Neuronal stem cell (in vitro differentiated cells): ENCODE results near the gene C4orf51.
"Not testable (repeated sequence)": the region's sequence is repeated elsewhere in the genome, so short reads cannot be mapped to it uniquely, and the experiment has no call there.

Experiments
- DNase-seq: peaks from one replicate; pipeline ENCODE4 v3.0.0-alpha.2; 2013; ENCODE audit warnings: low spot score
- H2AFZ ChIP-seq: one replicate; pipeline ENCODE4 v1.6.1; 2013; ENCODE audit warnings: mild to moderate bottlenecking, low read length, inconsistent platforms
- H2AK5ac ChIP-seq: 2 replicates; pipeline ENCODE4 v1.6.1; 2013; ENCODE audit warnings: low read depth, mild to moderate bottlenecking, inconsistent platforms, low read length, moderate library complexity, mixed read lengths
- H2BK120ac ChIP-seq: 2 replicates; pipeline ENCODE4 v1.6.1; 2013; ENCODE audit warnings: low read depth, mild to moderate bottlenecking, inconsistent platforms, low read length, moderate library complexity, mixed read lengths
- H2BK12ac ChIP-seq: one replicate; pipeline ENCODE4 v1.6.1; 2013; ENCODE audit warnings: low read length, inconsistent platforms
- H2BK15ac ChIP-seq: 2 replicates; pipeline ENCODE4 v1.6.1; 2013; ENCODE audit warnings: mild to moderate bottlenecking, low read length, inconsistent platforms, mixed read lengths
- H2BK5ac ChIP-seq: one replicate; pipeline ENCODE4 v1.6.1; 2013; ENCODE audit warnings: inconsistent platforms, mild to moderate bottlenecking, low read length, moderate library complexity
- H3K14ac ChIP-seq: one replicate; pipeline ENCODE4 v1.6.1; 2013; ENCODE audit warnings: low read length, inconsistent platforms
- H3K18ac ChIP-seq: 2 replicates; pipeline ENCODE4 v1.6.1; 2013; ENCODE audit warnings: low read length, inconsistent platforms
- H3K23ac ChIP-seq: 2 replicates; pipeline ENCODE4 v1.6.1; 2013; ENCODE audit warnings: low read depth, mild to moderate bottlenecking, mixed read lengths, low read length, inconsistent platforms; ENCODE audit not compliant: poor library complexity
- H3K27ac ChIP-seq: replicated peaks from 3 replicates; pipeline ENCODE4 v1.5.1; 2013; ENCODE audit warnings: low read length, inconsistent platforms
- H3K27me3 ChIP-seq, 3 experiments: 2 replicates each; pipeline ENCODE4 v1.6.1; 2013; ENCODE audit warnings: low read length in 3 of 3, mild to moderate bottlenecking in 2 of 3, inconsistent platforms in 1 of 3, low read depth in 1 of 3, mixed read lengths in 1 of 3, moderate library complexity in 1 of 3; ENCODE audit not compliant: control insufficient read depth in 3 of 3, insufficient read depth in 3 of 3
- H3K36me3 ChIP-seq, 2 donors: replicated peaks in 1 of 2; 2 replicates each; pipeline ENCODE4 v1.6.1; 2013; ENCODE audit warnings: low read length in 2 of 2; ENCODE audit not compliant: control insufficient read depth in 2 of 2, insufficient read depth in 2 of 2
- H3K4ac ChIP-seq: 2 replicates; pipeline ENCODE4 v1.6.1; 2013; ENCODE audit warnings: inconsistent platforms, mild to moderate bottlenecking, low read length, moderate library complexity
- H3K4me1 ChIP-seq, 2 donors: 1 replicate in 1 of 2; 2 replicates in 1 of 2; pipeline ENCODE4 v1.6.1; 2013; ENCODE audit warnings: low read length in 2 of 2, low read depth in 1 of 2; ENCODE audit not compliant: control insufficient read depth in 2 of 2, insufficient read depth in 1 of 2
- H3K4me2 ChIP-seq: one replicate; pipeline ENCODE4 v1.6.1; 2013; ENCODE audit warnings: mild to moderate bottlenecking, low read length, inconsistent platforms; ENCODE audit not compliant: insufficient read depth, poor library complexity, severe bottlenecking
- H3K4me3 ChIP-seq, 2 donors: 2 replicates each; pipeline ENCODE4 v1.5.1; 2013; ENCODE audit warnings: low read length in 2 of 2, mild to moderate bottlenecking in 2 of 2, inconsistent platforms in 1 of 2, moderate library complexity in 1 of 2
- H3K79me1 ChIP-seq: one replicate; pipeline ENCODE4 v1.6.1; 2013; ENCODE audit warnings: low read depth, mild to moderate bottlenecking, inconsistent platforms, low read length, moderate library complexity
- H3K9ac ChIP-seq: one replicate; pipeline ENCODE4 v1.6.1; 2013; ENCODE audit warnings: mild to moderate bottlenecking, low read depth, low read length, inconsistent platforms; ENCODE audit not compliant: poor library complexity
- H3K9me3 ChIP-seq, 2 donors: replicated peaks in 1 of 2; 2 replicates each; pipeline versions ENCODE3 to v1.6.1; 2013; ENCODE audit warnings: low read length in 2 of 2, mild to moderate bottlenecking in 2 of 2, inconsistent platforms in 1 of 2, low read depth in 1 of 2, mixed read lengths in 1 of 2, moderate library complexity in 1 of 2; ENCODE audit not compliant: control insufficient read depth in 2 of 2, insufficient read depth in 1 of 2
- H4K8ac ChIP-seq: one replicate; pipeline ENCODE4 v1.6.1; 2013; ENCODE audit warnings: low read depth, mild to moderate bottlenecking, inconsistent platforms, low read length, moderate library complexity
- H4K91ac ChIP-seq: one replicate; pipeline ENCODE4 v1.6.1; 2013; ENCODE audit warnings: low read length, low read depth, mild to moderate bottlenecking, inconsistent platforms; ENCODE audit not compliant: poor library complexity
- WGBS, 2 donors: extraction: QIAGEN DNeasy Blood & Tissue Kit; methylation state at CpG; one replicate each; pipeline ENCODE4 v1.1.7; 2013; ENCODE audit warnings: missing lambda C conversion rate in 2 of 2, mixed read lengths in 1 of 2; ENCODE audit not compliant: insufficient read length in 2 of 2, insufficient replicate concordance in 1 of 2; ENCODE audit errors: extremely low coverage in 2 of 2; 5-methylcytosine and 5-hydroxymethylcytosine counted together

The C4orf51 gene

GRCh38 chr4:145640236-145640635 lies 39.7 kb upstream of the C4orf51 start:
- not testable (repeated sequence) for H2BK12ac ChIP-seq, H3K4me1 ChIP-seq, H3K36me3 ChIP-seq, H3K4me2 ChIP-seq, H3K9ac ChIP-seq, H3K27me3 ChIP-seq, H3K23ac ChIP-seq, H3K9me3 ChIP-seq, H2BK15ac ChIP-seq, H3K79me1 ChIP-seq, H3K18ac ChIP-seq, H3K14ac ChIP-seq, H2BK120ac ChIP-seq, H3K4me3 ChIP-seq, H4K91ac ChIP-seq, H4K8ac ChIP-seq, H2AK5ac ChIP-seq, H2AFZ ChIP-seq, H3K4ac ChIP-seq, DNase-seq, H3K27ac ChIP-seq, H2BK5ac ChIP-seq
- no CpG with 5 or more reads among the region's 2 CpGs for WGBS, 2 donors

DNA sequence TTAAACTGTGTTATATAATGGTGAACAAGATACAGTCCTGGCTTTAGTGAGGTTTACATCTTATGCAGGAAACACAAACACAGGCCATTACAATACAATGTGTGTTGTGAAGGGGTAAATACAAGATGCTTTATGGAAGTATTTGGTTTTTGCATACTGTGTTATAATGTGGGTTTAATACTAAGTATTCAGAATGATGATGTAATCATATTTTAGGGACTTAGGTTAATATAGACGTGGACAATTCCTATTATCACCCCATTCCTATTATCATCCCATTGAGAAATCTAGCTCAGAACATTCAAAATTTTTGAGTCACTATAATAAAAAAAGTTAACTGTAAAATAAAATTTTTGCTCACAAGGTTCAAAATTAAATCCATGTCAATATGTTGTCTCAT lies 36.7 kb upstream of the C4orf51 start:
- H2BK5ac ChIP-seq = no peak overlapping the region
- H3K36me3 ChIP-seq = peaks cover 0 to 3% of the 10 kb centered on the region in 2 donors
- DNase-seq = no peak
- H2BK15ac ChIP-seq = no peak overlapping the region
- no peak overlapping the region for H3K27ac ChIP-seq
- H4K91ac ChIP-seq = no peak overlapping the region
- H3K9ac ChIP-seq = no peak overlapping the region
- no peak overlapping the region for H3K18ac ChIP-seq
- no peak overlapping the region for H3K14ac ChIP-seq
- no peaks in the 10 kb centered on the region for H3K79me1 ChIP-seq
- no peak overlapping the region for H2AK5ac ChIP-seq
- H2AFZ ChIP-seq = no peak overlapping the region
- H3K9me3 ChIP-seq = no peaks in the 10 kb centered on the region
- H3K4me2 ChIP-seq = no peak overlapping the region
- H3K4me3 ChIP-seq = no peak overlapping the region
- WGBS, 2 donors = no CpG with 5 or more reads among the region's 1 CpG
- H3K4ac ChIP-seq = no peak overlapping the region
- H2BK120ac ChIP-seq = no peak overlapping the region
- H2BK12ac ChIP-seq = no peak overlapping the region
- no peak overlapping the region for H3K23ac ChIP-seq
- no peaks in the 10 kb centered on the region for H3K4me1 ChIP-seq
- H4K8ac ChIP-seq = no peak overlapping the region
- no peaks in the 10 kb centered on the region for H3K27me3 ChIP-seq

- Histone ChIP-seq H3K9me3 (no peaks in the 10 kb centered on the region), H4K91ac (no peak overlapping the region), H3K14ac (no peak overlapping the region), H2AFZ (no peak overlapping the region), H2AK5ac (no peak overlapping the region), H3K23ac (no peak overlapping the region), H2BK120ac (no peak overlapping the region), H3K4me3 (no peak overlapping the region), H3K36me3 (no peaks in the 10 kb centered on the region), H2BK12ac (no peak overlapping the region), H4K8ac (no peak overlapping the region), H2BK5ac (no peak overlapping the region), H3K27ac (no peak overlapping the region), H3K79me1 (no peaks in the 10 kb centered on the region), H3K4me2 (no peak overlapping the region), H3K4me1 (no peaks in the 10 kb centered on the region), H3K4ac (no peak overlapping the region), H3K18ac (no peak overlapping the region), H3K27me3 (no peaks in the 10 kb centered on the region), H2BK15ac (no peak overlapping the region), H3K9ac (no peak overlapping the region)
- no peak for DNase-seq
- no CpG with 5 or more reads among the region's 3 CpGs for WGBS, 2 donors
Observed at GRCh38 chr4:145644699-145645098, 35.2 kb upstream of the C4orf51 start.

GRCh38 chr4:145656156-145656555 lies 23.8 kb upstream of the C4orf51 start:
- H2AFZ ChIP-seq = no peak overlapping the region
- no peak overlapping the region for H2AK5ac ChIP-seq
- H3K36me3 ChIP-seq = peaks cover 0 to 20% of the 10 kb centered on the region in 2 donors
- WGBS, 2 donors = no CpG with 5 or more reads among the region's 1 CpG
- no peak overlapping the region for H2BK120ac ChIP-seq
- H3K4ac ChIP-seq = no peak overlapping the region
- peaks cover 0 to 18% of the 10 kb centered on the region in 2 donors for H3K9me3 ChIP-seq
- H3K4me1 ChIP-seq = no peaks in the 10 kb centered on the region
- no peak overlapping the region for H2BK15ac ChIP-seq
- H3K27ac ChIP-seq = no peak overlapping the region
- DNase-seq = no peak
- H3K4me2 ChIP-seq = no peak overlapping the region
- H3K18ac ChIP-seq = no peak overlapping the region
- no peak overlapping the region for H3K14ac ChIP-seq
- no peak overlapping the region for H3K9ac ChIP-seq
- no peak overlapping the region for H4K8ac ChIP-seq
- H3K23ac ChIP-seq = no peak overlapping the region
- H3K27me3 ChIP-seq = no peaks in the 10 kb centered on the region
- H2BK5ac ChIP-seq = no peak overlapping the region
- no peak overlapping the region for H3K4me3 ChIP-seq
- H2BK12ac ChIP-seq = no peak overlapping the region
- no peak overlapping the region for H4K91ac ChIP-seq
- no peaks in the 10 kb centered on the region for H3K79me1 ChIP-seq
